HG02938 (cell line): ENCODE measurements around the gene MECP2.

ENCODE experiments used
- ATAC-seq: cut with Tn5 transposase; IDR thresholded peaks from one replicate; pipeline ENCODE4 v1.9.1; 2021; ENCODE audit warnings: mild to moderate bottlenecking, moderate library complexity; ENCODE audit not compliant: unreplicated experiment

MECP2 gene

GRCh38 chrX:153972368-153973126 lies 125.0 kb downstream of the MECP2 start, which contains the start of gene TMEM187:
Gene TMEM187 (plus strand): TSS chrX:153972754. CDS start chrX:153982063, 9,309 bp downstream.
- peak; percentile 36 for ATAC-seq
